ENCODE results near the gene RAVER2. TPM values are rescaled to one million over a fixed set of nuclear protein-coding genes. Genes with fewer than 3 reads are reported as not detected.
"Not testable (repeated sequence)": the region's sequence is repeated elsewhere in the genome, so short reads cannot be mapped to it uniquely, and the experiment has no call there.

The RAVER2 gene
- 10.1 TPM for total RNA-seq (ENCODE audit: insufficient read depth, low replicate concordance)

- peak; percentile 88 for DNase-seq (ENCODE audit: low spot score)
Observed at GRCh38 chr1:64744492-64745180, at the start of gene RAVER2. Gene RAVER2 (plus strand): TSS chr1:64745075. CDS start chr1:64745173, 98 bp downstream.

GRCh38 chr1:64696879-64697278 is 48.0 kb upstream of the RAVER2 start:
- no peak for DNase-seq (ENCODE audit: low spot score)

- no peak for DNase-seq (ENCODE audit: low spot score)
Observed at GRCh38 chr1:64699327-64699726, 45.5 kb upstream of the RAVER2 start.

- no peak for DNase-seq (ENCODE audit: low spot score)
Observed at GRCh38 chr1:64701071-64701470, 43.8 kb upstream of the RAVER2 start.

DNA sequence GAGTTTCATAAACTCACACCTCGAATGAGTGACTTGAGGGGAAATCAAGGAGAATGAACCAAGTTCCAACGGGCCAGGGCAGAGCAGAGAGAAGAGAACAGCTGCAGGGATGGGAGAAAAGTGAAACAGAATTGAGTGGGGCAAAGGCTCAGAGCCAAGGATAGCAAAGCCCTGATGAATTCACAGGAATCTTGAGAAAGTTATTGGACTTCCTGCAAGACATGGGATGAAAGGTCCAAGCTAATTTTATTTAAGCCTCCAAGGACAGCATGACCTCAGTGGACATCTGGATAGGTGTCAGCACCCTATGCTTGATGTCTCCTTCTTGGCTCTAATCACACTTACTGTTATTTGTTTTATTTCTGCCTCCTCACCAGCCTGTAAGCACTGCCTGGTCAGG is 43.0 kb upstream of the RAVER2 start:
- DNase-seq (ENCODE audit: low spot score): no peak

- not testable (repeated sequence) for DNase-seq (ENCODE audit: low spot score)
Observed at GRCh38 chr1:64702670-64703069, 42.2 kb upstream of the RAVER2 start.

DNA sequence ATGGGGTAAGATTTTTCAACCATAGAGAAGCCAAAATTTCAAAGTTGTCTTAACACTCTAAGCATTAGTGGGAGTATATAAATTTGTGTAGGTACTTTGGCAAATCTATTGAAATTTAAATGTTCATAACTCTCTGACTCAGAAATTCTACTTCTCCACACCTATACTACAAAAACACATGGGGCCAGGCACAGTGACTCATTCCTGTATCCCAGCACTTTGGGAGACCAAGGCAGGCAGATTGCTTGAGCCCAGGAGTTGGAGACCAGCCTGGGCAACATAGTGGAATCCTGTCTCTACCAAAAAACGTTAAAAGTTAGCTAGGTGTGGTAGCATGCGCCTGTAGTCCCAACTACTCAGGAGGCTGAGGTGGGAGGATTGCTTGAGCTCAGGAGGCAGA is 41.3 kb upstream of the RAVER2 start:
- DNase-seq (ENCODE audit: low spot score): no peak

DNA sequence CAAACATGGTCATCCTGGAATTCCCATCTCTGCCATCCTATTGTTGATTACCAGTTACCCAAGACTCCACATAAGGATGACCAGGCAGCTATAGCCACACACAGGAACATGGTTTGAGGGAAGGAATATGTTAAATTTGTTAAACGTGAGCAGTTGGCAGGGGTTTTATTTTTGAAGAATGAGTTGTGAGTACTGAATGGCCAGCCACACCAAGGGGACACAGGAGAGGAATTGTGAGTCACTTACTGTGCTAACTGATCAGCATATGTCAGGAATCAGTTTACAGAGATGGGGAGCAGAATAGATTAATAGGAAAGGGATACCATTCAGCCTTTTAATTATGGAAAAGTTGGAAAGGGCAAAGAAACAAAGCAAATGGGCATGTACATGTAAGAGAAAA is 39.3 kb upstream of the RAVER2 start:
- no peak for DNase-seq (ENCODE audit: low spot score)

- no peak for DNase-seq (ENCODE audit: low spot score)
Observed at GRCh38 chr1:64711266-64711665, 33.6 kb upstream of the RAVER2 start.

DNA sequence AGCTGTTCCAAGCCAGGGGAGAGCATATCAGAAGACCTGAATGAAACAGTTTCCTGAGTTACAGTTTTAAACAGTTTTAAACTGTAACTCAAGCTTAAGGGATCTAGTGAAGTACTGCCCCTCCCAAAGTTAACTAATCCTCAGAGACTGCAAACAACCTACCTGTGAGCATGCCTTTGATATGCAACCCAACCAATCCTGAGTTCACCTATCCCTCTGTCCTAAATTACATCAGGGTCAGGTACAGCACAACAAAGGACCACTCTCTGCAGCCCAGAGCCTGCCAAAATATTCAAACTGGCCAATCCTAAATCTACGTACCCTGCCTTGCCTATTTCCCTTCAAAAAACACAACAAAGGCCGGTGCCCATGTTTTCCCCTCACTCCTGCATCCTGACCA is 32.8 kb upstream of the RAVER2 start:
- DNase-seq (ENCODE audit: low spot score): no peak

GRCh38 chr1:64715186-64715585 is 29.7 kb upstream of the RAVER2 start:
- DNase-seq (ENCODE audit: low spot score): no peak

DNA sequence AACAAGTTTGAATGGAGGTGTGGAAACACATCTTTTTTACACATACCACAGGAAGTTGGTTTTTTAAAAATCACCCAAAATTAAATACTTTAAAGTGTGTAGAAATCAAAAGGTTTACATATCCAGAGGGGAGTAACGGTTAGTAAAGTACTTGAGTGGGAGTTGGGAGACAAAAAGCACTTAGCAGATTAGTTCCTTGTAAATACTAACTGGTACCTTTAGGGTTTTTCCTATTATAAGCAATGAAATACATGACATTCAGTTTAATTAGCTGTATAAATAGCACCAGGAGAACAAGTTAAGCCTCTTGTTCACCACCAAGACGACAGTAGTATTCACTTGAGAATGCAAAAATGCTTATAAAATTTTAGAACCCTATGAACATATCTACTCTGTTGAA is 23.7 kb upstream of the RAVER2 start:
- DNase-seq (ENCODE audit: low spot score): no peak

DNA sequence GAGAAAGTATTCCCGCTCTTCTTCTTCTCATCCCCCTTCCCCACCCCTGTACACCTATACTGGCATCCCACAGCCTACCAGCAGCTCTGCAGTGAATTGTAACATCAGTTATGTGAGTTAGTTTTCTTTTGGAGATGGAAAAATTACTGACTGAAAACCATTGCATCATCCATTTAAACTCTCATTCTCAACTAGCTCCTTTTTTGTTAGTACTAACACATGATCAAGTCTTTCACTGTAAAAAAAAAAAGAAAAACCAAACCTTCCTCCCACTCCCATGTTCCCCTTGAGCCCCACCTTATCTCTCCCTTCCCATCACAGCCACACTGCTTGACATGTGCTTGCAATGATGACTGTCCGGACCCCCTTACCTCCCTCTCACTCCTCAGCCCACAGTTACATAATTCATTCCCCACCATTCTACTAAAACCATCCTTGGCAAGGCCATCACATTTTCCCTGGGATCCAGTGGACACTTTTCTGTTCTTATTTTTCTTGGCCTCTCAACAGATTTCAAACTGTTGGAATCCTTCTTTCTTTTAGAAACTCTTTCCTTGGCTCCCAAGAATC is 23.2 kb upstream of the RAVER2 start:
- DNase-seq (ENCODE audit: low spot score): no peak

DNA sequence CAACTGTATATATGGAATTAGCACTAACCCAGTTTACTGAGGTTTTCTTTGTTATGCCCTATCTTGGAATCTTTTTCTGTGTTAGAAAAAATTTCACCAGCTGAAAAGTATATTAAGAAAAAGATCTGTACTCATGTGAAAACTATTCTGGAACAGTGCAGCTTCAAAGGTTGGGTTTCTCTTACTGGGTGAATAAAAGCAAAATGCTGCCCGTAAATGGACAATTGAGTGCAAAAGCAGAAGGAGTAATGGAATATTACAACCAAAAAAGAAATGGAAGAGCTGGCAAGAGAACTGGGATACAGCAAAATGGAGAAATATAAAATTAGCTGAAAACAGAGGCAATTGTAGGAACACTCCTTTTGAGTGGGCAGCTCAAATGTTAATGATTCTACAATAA is 17.0 kb upstream of the RAVER2 start:
- no peak for DNase-seq (ENCODE audit: low spot score)

DNA sequence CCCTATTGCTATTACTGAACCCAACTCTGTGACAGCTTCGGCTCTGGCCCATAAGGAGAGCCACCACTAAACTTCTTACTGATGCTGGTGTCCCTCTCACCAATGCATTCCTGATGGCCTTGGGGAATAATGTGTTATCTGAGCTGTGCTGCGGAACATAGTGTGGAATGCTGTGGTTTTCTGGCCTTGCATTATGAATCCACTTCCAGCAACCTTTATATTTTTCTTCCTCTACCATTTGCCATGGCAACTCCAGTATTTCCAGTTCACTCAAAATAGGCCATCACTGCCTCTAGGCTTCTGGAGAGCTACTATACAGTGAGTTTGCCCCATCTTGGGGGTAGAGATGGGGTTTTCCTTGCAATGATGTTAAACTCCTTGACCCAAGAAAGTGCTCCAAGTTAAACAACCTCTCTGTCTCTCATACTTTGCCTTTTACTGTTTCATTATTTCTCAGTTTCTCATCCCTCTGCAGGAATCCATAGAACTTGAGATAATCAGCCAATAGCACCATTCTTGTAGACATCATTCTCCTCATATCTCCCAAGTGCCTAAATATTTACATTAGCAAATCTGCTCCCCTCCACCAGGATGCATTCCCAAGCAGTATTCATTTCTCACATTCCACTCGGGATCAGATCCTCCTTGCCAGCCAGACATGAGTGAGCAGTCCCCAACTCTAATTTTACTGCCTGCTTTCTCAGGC is 11.1 kb upstream of the RAVER2 start:
- DNase-seq (ENCODE audit: low spot score): no peak

DNA sequence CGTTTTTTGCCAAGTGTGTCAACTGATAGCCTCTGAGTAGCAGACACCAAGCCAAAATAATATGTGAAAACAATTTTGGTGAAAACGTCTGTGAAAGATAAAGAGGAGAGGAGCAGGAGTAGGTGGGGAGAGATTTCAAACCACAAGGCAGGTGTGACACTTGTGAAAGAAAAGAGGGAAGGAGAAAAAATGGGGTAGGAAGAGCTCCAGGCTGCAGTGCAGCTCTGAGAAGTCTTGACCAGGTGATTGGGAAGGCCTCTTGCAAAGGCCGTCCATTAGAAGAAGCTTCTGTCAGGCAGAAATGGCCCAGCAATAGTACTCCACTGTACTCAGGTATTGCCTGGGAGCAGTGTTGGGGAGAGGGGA is 10.6 kb upstream of the RAVER2 start:
- DNase-seq (ENCODE audit: low spot score): no peak

DNA sequence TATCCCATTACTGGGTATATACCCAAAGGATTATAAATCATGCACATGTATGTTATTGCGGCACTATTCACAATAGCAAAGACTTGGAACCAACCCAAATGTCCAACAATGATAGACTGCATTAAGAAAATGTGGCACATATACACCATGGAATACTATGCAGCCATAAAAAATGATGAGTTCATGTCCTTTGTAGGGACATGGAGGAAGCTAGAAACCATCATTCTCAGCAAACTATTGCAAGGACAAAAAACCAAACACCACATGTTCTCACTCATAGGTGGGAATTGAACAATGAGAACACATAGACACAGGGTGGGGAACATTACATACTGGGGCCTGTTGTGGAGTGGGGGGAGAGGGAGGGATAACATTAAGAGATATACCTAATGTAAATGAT is 4.2 kb upstream of the RAVER2 start:
- DNase-seq (ENCODE audit: low spot score): not testable (repeated sequence)

- no peak for DNase-seq (ENCODE audit: low spot score)
Observed at GRCh38 chr1:64743954-64744491, 852 bp upstream of the RAVER2 start.

GRCh38 chr1:64745181-64745985 is 508 bp downstream of the RAVER2 start:
- peak; percentile 50 for DNase-seq (ENCODE audit: low spot score)

- DNase-seq (ENCODE audit: low spot score): no peak
Observed at GRCh38 chr1:64745986-64746940, 1.4 kb downstream of the RAVER2 start.

GRCh38 chr1:64748222-64748621 is 3.3 kb downstream of the RAVER2 start:
- DNase-seq (ENCODE audit: low spot score): no peak

Measured in umbilical cord (tissue), 2 donors.